Testis (tissue), 2 donors: ENCODE measurements around the gene ADK.

Experiments
- POLR2A ChIP-seq: fragments of 450-650 bp; IDR thresholded peaks from one replicate; pipeline ENCODE4 v1.6.1; 2017; ENCODE audit warnings: antibody characterized with exemption, mild to moderate bottlenecking, moderate library complexity
- TF ChIP-seq, protein P1 (sequence below), 3 experiments: fragments of 450-650 bp in 2 of 3; fragments of 200-600 bp in 1 of 3; sonication (generic) in 1 of 3; IDR thresholded peaks; one replicate each; pipeline ENCODE4 v1.5.1; 2016 to 2019; ENCODE audit warnings: antibody characterized with exemption in 3 of 3, mild to moderate bottlenecking in 2 of 3, moderate library complexity in 1 of 3

DNA sequence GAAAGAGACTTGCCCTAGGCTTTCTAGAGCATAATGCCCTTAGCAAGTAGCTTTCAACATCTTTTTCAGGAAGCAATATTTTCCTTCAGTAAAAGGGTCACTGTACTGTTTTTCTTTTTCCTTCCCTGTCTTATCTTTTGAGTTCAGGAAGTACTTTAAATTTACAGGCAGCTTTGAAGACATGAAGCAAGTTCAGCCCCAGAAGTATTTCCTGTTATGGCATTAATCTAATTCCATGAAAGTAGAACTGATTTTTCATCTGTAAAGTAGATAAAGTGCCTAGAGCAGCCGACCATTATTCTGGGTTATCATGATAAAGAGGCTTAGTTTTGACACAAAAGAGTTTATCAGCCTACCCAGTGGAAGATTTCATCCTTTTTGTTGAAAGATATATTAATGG is 288.2 kb downstream of the ADK start:
- TF ChIP-seq, protein P1, sequence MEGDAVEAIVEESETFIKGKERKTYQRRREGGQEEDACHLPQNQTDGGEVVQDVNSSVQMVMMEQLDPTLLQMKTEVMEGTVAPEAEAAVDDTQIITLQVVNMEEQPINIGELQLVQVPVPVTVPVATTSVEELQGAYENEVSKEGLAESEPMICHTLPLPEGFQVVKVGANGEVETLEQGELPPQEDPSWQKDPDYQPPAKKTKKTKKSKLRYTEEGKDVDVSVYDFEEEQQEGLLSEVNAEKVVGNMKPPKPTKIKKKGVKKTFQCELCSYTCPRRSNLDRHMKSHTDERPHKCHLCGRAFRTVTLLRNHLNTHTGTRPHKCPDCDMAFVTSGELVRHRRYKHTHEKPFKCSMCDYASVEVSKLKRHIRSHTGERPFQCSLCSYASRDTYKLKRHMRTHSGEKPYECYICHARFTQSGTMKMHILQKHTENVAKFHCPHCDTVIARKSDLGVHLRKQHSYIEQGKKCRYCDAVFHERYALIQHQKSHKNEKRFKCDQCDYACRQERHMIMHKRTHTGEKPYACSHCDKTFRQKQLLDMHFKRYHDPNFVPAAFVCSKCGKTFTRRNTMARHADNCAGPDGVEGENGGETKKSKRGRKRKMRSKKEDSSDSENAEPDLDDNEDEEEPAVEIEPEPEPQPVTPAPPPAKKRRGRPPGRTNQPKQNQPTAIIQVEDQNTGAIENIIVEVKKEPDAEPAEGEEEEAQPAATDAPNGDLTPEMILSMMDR (IDR thresholded peaks at IDR 0.05) = no peak
- TF ChIP-seq POLR2A = no peak
